ENCODE measurements around the gene PITPNM3. TPM values are rescaled to one million over a fixed set of nuclear protein-coding genes. Genes with fewer than 3 reads are reported as not detected.

PITPNM3 gene
- total RNA-seq, 2 donors from 2014 or later: 1.3 to 3.4 TPM

DNA sequence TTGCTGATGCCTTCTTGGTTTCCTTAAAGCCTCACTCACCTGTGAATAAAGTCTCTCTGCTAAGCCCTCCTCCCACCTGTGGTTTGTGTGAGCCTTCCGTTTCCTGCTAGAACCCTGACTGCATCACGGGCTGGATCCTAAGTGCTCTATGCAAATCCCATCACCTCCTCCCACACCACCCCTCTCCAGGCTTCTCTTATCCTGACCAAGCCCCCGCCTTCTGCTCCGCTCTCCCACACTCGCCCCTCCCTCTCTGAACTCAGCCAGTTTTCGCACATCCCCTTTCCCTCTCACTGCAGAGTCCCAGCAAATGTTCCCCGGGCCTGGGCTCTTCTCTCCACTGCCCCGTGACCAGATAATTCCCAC lies 60.3 kb downstream of the PITPNM3 start:
- ATAC-seq (no peak), DNase-seq (no peak)
- no peak overlapping the region for H3K4me3 ChIP-seq
- TF ChIP-seq, protein P1, sequence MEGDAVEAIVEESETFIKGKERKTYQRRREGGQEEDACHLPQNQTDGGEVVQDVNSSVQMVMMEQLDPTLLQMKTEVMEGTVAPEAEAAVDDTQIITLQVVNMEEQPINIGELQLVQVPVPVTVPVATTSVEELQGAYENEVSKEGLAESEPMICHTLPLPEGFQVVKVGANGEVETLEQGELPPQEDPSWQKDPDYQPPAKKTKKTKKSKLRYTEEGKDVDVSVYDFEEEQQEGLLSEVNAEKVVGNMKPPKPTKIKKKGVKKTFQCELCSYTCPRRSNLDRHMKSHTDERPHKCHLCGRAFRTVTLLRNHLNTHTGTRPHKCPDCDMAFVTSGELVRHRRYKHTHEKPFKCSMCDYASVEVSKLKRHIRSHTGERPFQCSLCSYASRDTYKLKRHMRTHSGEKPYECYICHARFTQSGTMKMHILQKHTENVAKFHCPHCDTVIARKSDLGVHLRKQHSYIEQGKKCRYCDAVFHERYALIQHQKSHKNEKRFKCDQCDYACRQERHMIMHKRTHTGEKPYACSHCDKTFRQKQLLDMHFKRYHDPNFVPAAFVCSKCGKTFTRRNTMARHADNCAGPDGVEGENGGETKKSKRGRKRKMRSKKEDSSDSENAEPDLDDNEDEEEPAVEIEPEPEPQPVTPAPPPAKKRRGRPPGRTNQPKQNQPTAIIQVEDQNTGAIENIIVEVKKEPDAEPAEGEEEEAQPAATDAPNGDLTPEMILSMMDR (IDR thresholded peaks at IDR 0.05): no peak
- no peak for TF ChIP-seq POLR2A (IDR thresholded peaks at IDR 0.05)
- H3K27ac ChIP-seq: no peak overlapping the region
- no peaks in the 10 kb centered on the region for H3K36me3 ChIP-seq (replicated peaks in 1 of 2; ENCODE audit: insufficient read depth in 1 of 2, low read depth in 2 of 2)
- no peaks in the 10 kb centered on the region for H3K9me3 ChIP-seq
- H3K27me3 ChIP-seq: no peaks in the 10 kb centered on the region
- 39 to 64% methylated on average over 8 of the region's 8 CpGs for WGBS, 2 donors
- H3K4me1 ChIP-seq: no peaks in the 10 kb centered on the region
- intact Hi-C loops (cut with DNase I): no loop called here

GRCh38 chr17:6495450-6496115 lies 60.8 kb downstream of the PITPNM3 start:
- Histone ChIP-seq H3K36me3 (replicated peaks in 1 of 2; ENCODE audit: insufficient read depth in 1 of 2, low read depth in 2 of 2) (no peaks in the 10 kb centered on the region), H3K4me1 (no peaks in the 10 kb centered on the region), H3K9me3 (no peaks in the 10 kb centered on the region), H3K4me3 (no peak overlapping the region), H3K27ac (no peak overlapping the region), H3K27me3 (no peaks in the 10 kb centered on the region)
- ATAC-seq: no peak
- DNase-seq: no peak
- intact Hi-C loops (cut with DNase I): no loop called here
- WGBS, 2 donors: 50 to 56% methylated on average over 10 to 15 of the region's 15 CpGs
- TF ChIP-seq, protein P1 (IDR thresholded peaks at IDR 0.05): no peak
- TF ChIP-seq POLR2A (IDR thresholded peaks at IDR 0.05): no peak

GRCh38 chr17:6494239-6494941 lies 62.0 kb downstream of the PITPNM3 start:
- TF ChIP-seq POLR2A (IDR thresholded peaks at IDR 0.05): no peak
- TF ChIP-seq, protein P1 (IDR thresholded peaks at IDR 0.05): no peak
- DNase-seq: no peak

GRCh38 chr17:6492892-6493674 lies 63.3 kb downstream of the PITPNM3 start:
- intact Hi-C loops (cut with DNase I): no loop called here
- no peaks in the 10 kb centered on the region for H3K9me3 ChIP-seq
- WGBS, 2 donors: 63 to 68% methylated on average over 3 to 4 of the region's 4 CpGs
- no peaks in the 10 kb centered on the region for H3K4me1 ChIP-seq
- H3K27me3 ChIP-seq: no peaks in the 10 kb centered on the region
- H3K36me3 ChIP-seq (replicated peaks in 1 of 2; ENCODE audit: insufficient read depth in 1 of 2, low read depth in 2 of 2): no peaks in the 10 kb centered on the region
- no peak for TF ChIP-seq POLR2A (IDR thresholded peaks at IDR 0.05)
- TF ChIP-seq, protein P1 (IDR thresholded peaks at IDR 0.05): no peak
- ATAC-seq (no peak), DNase-seq (no peak)
- no peak overlapping the region for H3K4me3 ChIP-seq
- H3K27ac ChIP-seq: no peak overlapping the region

More at GRCh38 chr17:6494239-6494941, 62.0 kb downstream of the PITPNM3 start:
- ATAC-seq: no peak
- Histone ChIP-seq H3K9me3 (no peaks in the 10 kb centered on the region), H3K4me1 (no peaks in the 10 kb centered on the region), H3K27me3 (no peaks in the 10 kb centered on the region), H3K36me3 (replicated peaks in 1 of 2; ENCODE audit: insufficient read depth in 1 of 2, low read depth in 2 of 2) (no peaks in the 10 kb centered on the region), H3K4me3 (no peak overlapping the region), H3K27ac (no peak overlapping the region)
- WGBS, 2 donors: 69 to 73% methylated on average over 5 of the region's 5 CpGs
- intact Hi-C loops (cut with DNase I): no loop called here
